ENCODE data around the gene EIF2S3.

EIF2S3 gene

GRCh38 chrX:24100713-24101112 is 46.0 kb downstream of the EIF2S3 start:
- Mint-ChIP-seq H3K27ac (ENCODE audit: low read depth) (no peak overlapping the region), H3K4me3 (no peak overlapping the region), H3K36me3 (ENCODE audit: insufficient read depth) (no peaks in the 10 kb centered on the region), H3K27me3 (no peaks in the 10 kb centered on the region), H3K9me3 (no peaks in the 10 kb centered on the region), H3K4me1 (peaks cover 13% of the 10 kb centered on the region)
- DNase-seq (ENCODE audit: low spot score in 2 of 2) (no peak), ATAC-seq (replicated peaks; ENCODE audit: extremely low read depth, poor library complexity, severe bottlenecking) (no peak)

GRCh38 chrX:24110069-24110468 is 55.3 kb downstream of the EIF2S3 start:
- Mint-ChIP-seq H3K4me1 (no peaks in the 10 kb centered on the region), H3K9me3 (no peaks in the 10 kb centered on the region), H3K27me3 (no peaks in the 10 kb centered on the region), H3K36me3 (ENCODE audit: insufficient read depth) (no peaks in the 10 kb centered on the region), H3K4me3 (no peak overlapping the region), H3K27ac (ENCODE audit: low read depth) (no peak overlapping the region)
- DNase-seq (ENCODE audit: low spot score in 2 of 2) (no peak), ATAC-seq (replicated peaks; ENCODE audit: extremely low read depth, poor library complexity, severe bottlenecking) (no peak)

GRCh38 chrX:24113181-24113580 is 58.4 kb downstream of the EIF2S3 start:
- ATAC-seq (replicated peaks; ENCODE audit: extremely low read depth, poor library complexity, severe bottlenecking) (no peak), DNase-seq (ENCODE audit: low spot score in 2 of 2) (no peak)
- Mint-ChIP-seq H3K9me3 (no peaks in the 10 kb centered on the region), H3K4me1 (no peaks in the 10 kb centered on the region), H3K4me3 (no peak overlapping the region), H3K27me3 (no peaks in the 10 kb centered on the region), H3K36me3 (ENCODE audit: insufficient read depth) (no peaks in the 10 kb centered on the region), H3K27ac (ENCODE audit: low read depth) (no peak overlapping the region)

GRCh38 chrX:24117258-24117657 is 62.5 kb downstream of the EIF2S3 start:
- Mint-ChIP-seq H3K36me3 (ENCODE audit: insufficient read depth) (no peaks in the 10 kb centered on the region), H3K9me3 (no peaks in the 10 kb centered on the region), H3K4me1 (no peaks in the 10 kb centered on the region), H3K27ac (ENCODE audit: low read depth) (no peak overlapping the region), H3K27me3 (no peaks in the 10 kb centered on the region), H3K4me3 (no peak overlapping the region)
- DNase-seq (ENCODE audit: low spot score in 2 of 2) = no peak
- no peak for ATAC-seq (replicated peaks; ENCODE audit: extremely low read depth, poor library complexity, severe bottlenecking)

- no peak for ATAC-seq (replicated peaks; ENCODE audit: extremely low read depth, poor library complexity, severe bottlenecking)
- Mint-ChIP-seq H3K27ac (ENCODE audit: low read depth) (no peak overlapping the region), H3K36me3 (ENCODE audit: insufficient read depth) (no peaks in the 10 kb centered on the region), H3K4me3 (no peak overlapping the region), H3K4me1 (no peaks in the 10 kb centered on the region), H3K9me3 (no peaks in the 10 kb centered on the region), H3K27me3 (no peaks in the 10 kb centered on the region)
- DNase-seq (ENCODE audit: low spot score in 2 of 2) = no peak
Measured at GRCh38 chrX:24124244-24124799, 69.6 kb downstream of the EIF2S3 start.

- DNase-seq (ENCODE audit: low spot score in 2 of 2) = no peak
- H3K27ac Mint-ChIP-seq (ENCODE audit: low read depth) = no peak overlapping the region
- H3K4me1 Mint-ChIP-seq = no peaks in the 10 kb centered on the region
- H3K27me3 Mint-ChIP-seq = no peaks in the 10 kb centered on the region
- no peaks in the 10 kb centered on the region for H3K36me3 Mint-ChIP-seq (ENCODE audit: insufficient read depth)
- ATAC-seq (replicated peaks; ENCODE audit: extremely low read depth, poor library complexity, severe bottlenecking) = no peak
- no peak overlapping the region for H3K4me3 Mint-ChIP-seq
- no peaks in the 10 kb centered on the region for H3K9me3 Mint-ChIP-seq
Measured at GRCh38 chrX:24125028-24125612, 70.4 kb downstream of the EIF2S3 start.
